Measurements from ENCODE around the gene EVX2.

The EVX2 gene

DNA sequence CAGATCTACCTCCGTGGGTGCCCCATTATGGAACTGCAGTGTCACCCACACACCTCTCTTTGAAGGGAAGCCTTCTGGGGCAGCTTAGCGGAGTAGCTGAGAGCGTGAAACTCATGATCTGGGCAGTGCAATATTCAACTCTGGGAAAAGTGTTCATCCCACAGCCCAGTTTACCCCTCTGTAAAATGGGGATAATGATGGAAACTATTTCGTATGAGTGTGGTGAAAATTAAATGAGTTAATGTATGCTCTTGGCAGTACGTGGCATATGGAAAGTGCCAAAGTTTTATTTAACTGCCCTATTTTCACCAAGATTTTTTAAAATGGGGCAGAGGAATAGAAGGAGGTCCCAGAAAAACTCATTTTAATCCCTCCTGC, 11.5 kb downstream of the EVX2 start:
- DNase-seq (ENCODE audit: low read depth, low spot score) = no peak
- no peaks in the 10 kb centered on the region for H3K27me3 ChIP-seq (ENCODE audit: insufficient read depth, insufficient read length)
- no peaks in the 10 kb centered on the region for H3K36me3 ChIP-seq (ENCODE audit: insufficient read depth, insufficient read length, low read length)
- no peak for TF ChIP-seq YY1 (IDR thresholded peaks at IDR 0.05; ENCODE audit: insufficient read depth, insufficient read length)
- H3K4me1 ChIP-seq (ENCODE audit: insufficient read depth, insufficient read length) = no peaks in the 10 kb centered on the region
- no peak overlapping the region for H3K9ac ChIP-seq (ENCODE audit: insufficient read length, low read depth)
- no peak overlapping the region for H3K4me3 ChIP-seq (ENCODE audit: insufficient read length, low read depth)
- H3K9me3 ChIP-seq (ENCODE audit: insufficient read depth, low read length) = peaks cover 23% of the 10 kb centered on the region; the same call in 1 of the 2 replicates

DNA sequence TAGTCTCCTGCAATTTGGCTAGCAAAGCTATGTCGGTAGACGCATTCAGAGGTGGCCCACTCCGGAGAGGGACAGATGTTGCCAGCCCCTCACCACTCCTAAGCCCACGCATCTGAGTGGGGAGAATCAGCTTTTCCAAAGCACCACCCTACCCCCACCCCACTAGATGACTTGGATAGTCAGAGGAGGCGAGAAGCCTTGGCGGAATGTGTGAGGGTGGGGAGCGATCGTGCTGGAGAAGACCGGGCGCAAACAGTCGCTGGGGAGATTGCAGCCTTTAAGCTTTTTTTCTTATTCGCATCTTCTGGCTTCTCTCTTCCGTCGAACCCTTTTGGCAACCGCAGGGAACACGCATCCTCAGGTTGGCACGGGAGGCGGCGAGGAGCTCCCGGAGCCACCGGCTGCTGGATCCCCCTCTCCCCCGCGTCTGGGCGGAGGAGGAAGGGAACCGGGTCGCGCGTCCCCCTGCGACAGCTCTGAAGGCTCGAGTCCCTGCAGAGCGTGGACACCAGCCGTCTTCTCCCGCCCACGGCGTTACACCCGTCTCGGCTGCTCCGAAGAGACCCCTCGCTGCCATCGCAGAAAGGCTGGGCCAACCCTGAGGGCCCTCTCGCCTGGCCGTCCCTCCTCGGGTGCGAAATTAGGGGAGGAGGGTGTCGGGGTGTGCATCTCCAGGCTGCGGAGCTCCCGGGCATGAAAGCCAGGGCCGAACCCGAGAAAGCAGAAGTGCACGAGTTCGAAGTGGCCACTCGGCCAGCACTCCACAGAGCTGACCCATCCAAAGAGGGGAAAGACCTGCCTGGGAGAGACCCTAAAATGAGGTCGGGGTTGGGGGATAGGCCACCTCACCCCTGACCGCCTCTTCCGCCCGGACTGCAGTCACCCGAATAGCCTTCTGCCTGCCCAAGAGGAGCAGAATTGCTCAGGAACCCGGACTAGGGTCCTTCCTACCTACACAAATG, 12.2 kb downstream of the EVX2 start:
- Histone ChIP-seq H3K9me3 (ENCODE audit: insufficient read depth, low read length) (peaks cover 28% of the 10 kb centered on the region; the same call in 1 of the 2 replicates), H3K4me1 (ENCODE audit: insufficient read depth, insufficient read length) (no peaks in the 10 kb centered on the region), H3K9ac (ENCODE audit: insufficient read length, low read depth) (no peak overlapping the region), H3K4me3 (ENCODE audit: insufficient read length, low read depth) (no peak overlapping the region), H3K36me3 (ENCODE audit: insufficient read depth, insufficient read length, low read length) (no peaks in the 10 kb centered on the region), H3K27me3 (ENCODE audit: insufficient read depth, insufficient read length) (no peaks in the 10 kb centered on the region)
- no peak for DNase-seq (ENCODE audit: low read depth, low spot score)
- TF ChIP-seq YY1 (IDR thresholded peaks at IDR 0.05; ENCODE audit: insufficient read depth, insufficient read length) = no peak
- TF ChIP-seq SUZ12 (IDR thresholded peaks at IDR 0.05; ENCODE audit: extremely low read depth, insufficient read depth, insufficient read length) = no peak
- no peak for TF ChIP-seq ZNF274 (IDR thresholded peaks at IDR 0.05; ENCODE audit: low read depth, low read length)

DNA sequence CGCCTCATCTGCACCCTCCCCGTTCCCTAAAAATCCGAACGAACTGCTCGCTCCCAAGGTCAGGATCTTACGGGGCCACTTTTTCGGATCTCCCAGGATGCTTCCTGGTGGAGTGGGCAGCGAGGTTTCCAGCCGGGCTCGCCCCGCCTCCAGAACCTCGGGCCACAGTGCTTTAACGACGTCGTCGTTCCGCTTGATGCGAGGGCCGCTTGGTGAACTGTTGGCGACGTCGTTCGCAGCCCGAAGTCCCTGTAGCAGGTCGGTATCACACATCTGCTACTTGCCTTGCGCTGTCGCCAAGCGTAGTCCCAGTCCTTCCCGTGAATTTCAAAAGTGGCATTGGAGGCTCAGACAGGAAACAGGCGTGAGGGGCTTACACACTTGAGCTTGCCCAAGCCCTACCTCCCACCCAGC, 15.3 kb downstream of the EVX2 start:
- Histone ChIP-seq H3K9ac (ENCODE audit: insufficient read length, low read depth) (no peak overlapping the region), H3K36me3 (ENCODE audit: insufficient read depth, insufficient read length, low read length) (no peaks in the 10 kb centered on the region), H3K27me3 (ENCODE audit: insufficient read depth, insufficient read length) (no peaks in the 10 kb centered on the region), H3K4me3 (ENCODE audit: insufficient read length, low read depth) (no peak overlapping the region), H3K9me3 (ENCODE audit: insufficient read depth, low read length) (peaks cover 28% of the 10 kb centered on the region; the same call in 1 of the 2 replicates), H3K4me1 (ENCODE audit: insufficient read depth, insufficient read length) (no peaks in the 10 kb centered on the region)
- no peak for DNase-seq (ENCODE audit: low read depth, low spot score)
- TF ChIP-seq SUZ12 (IDR thresholded peaks at IDR 0.05; ENCODE audit: extremely low read depth, insufficient read depth, insufficient read length) (no peak), ZNF274 (IDR thresholded peaks at IDR 0.05; ENCODE audit: low read depth, low read length) (no peak), YY1 (IDR thresholded peaks at IDR 0.05; ENCODE audit: insufficient read depth, insufficient read length) (no peak)

DNA sequence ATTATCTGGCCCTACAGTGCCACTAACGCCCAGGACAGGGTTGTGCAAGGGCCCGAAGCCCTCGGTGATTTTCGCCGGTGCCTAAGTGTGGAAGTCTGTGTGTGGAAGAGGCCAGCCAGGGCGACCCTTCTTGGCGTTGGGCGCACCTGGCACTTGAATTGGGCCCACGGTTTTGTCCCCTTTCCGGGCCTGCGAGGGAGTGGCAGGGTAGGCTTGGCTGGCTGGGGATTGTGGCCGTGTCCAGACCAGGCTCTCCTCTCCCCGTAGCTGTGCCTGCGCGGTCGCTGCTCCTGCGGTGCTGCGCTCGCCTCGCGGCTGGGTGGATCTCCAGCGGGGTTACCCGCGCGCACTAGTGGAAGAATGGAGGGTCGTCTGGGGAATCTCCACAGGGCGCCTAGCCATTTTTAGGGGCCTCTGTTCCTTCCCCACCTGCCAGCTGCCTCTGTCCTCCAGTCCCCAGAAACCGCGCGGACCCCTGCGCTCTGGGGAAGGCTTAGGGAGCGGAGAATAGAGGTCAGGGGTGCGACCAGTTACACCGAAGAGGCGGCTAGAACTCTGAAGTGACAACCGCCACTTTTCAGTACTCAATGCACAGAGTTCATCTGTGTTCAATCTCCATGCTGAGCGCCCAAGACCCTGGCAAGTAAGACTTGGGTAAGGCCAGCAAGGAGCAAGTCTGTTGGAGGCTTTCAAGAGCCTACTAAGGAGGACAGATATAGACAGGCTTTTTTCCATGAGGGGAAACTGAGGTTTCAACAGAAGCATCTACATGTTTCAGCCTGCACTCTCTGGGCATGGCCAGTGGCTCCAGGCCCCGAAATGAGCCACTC, 16.0 kb downstream of the EVX2 start:
- no peak overlapping the region for H3K4me3 ChIP-seq (ENCODE audit: insufficient read length, low read depth)
- DNase-seq (ENCODE audit: low read depth, low spot score) = no peak
- H3K27me3 ChIP-seq (ENCODE audit: insufficient read depth, insufficient read length) = no peaks in the 10 kb centered on the region
- no peak overlapping the region for H3K9ac ChIP-seq (ENCODE audit: insufficient read length, low read depth)
- peaks cover 28% of the 10 kb centered on the region; the same call in 1 of the 2 replicates for H3K9me3 ChIP-seq (ENCODE audit: insufficient read depth, low read length)
- no peaks in the 10 kb centered on the region for H3K36me3 ChIP-seq (ENCODE audit: insufficient read depth, insufficient read length, low read length)
- TF ChIP-seq SUZ12 (IDR thresholded peaks at IDR 0.05; ENCODE audit: extremely low read depth, insufficient read depth, insufficient read length) = no peak
- TF ChIP-seq ZNF274 (IDR thresholded peaks at IDR 0.05; ENCODE audit: low read depth, low read length) = no peak
- TF ChIP-seq YY1 (IDR thresholded peaks at IDR 0.05; ENCODE audit: insufficient read depth, insufficient read length) = no peak
- no peaks in the 10 kb centered on the region for H3K4me1 ChIP-seq (ENCODE audit: insufficient read depth, insufficient read length)

DNA sequence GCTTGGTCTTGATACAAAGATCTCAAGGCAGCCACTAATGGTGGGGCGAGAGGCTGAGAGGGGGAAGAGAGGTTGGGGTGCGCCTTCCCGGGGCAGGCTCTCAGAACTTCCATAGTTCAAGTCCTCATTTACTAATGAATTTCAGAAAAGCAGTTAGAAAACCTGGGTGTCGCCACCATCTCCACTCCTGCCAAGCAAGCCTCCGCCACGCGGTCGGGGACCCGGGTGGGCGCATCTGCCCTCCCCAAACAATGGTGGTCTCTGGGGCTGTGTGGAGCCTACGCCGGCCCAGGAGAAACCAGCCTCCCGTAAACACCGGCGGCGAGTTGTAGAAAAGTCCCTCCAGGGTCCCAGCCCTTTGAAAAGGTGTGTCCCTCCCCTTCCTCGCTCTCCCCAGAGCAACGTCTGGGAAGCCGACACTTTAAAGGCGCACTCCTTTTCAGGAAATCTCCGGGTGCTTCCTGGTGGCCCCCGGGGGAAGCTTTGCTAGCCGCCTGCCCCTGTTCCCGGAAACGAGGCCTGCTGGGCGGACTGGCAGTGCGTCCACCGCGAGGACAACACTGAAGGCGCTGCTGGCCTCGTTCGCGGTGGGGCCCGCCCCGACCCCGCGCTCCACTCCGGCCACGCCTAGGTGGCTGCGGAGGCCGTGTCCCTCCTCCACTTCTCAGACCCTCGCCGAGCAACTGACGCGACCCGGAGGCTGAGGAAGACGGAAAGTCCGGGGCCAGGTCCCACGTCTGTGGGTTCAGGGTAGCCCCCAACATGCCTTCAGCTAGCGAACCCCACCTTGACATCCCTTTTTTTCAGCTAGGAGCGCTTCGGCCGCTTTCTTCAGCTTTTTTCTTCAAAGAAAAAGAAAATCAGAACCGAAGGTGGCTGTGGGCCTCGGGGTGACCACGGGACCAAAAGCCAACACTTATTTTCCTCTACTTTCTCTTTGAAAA, 16.8 kb downstream of the EVX2 start:
- Histone ChIP-seq H3K36me3 (ENCODE audit: insufficient read depth, insufficient read length, low read length) (no peaks in the 10 kb centered on the region), H3K27me3 (ENCODE audit: insufficient read depth, insufficient read length) (no peaks in the 10 kb centered on the region), H3K4me1 (ENCODE audit: insufficient read depth, insufficient read length) (no peaks in the 10 kb centered on the region), H3K9me3 (ENCODE audit: insufficient read depth, low read length) (peaks cover 22% of the 10 kb centered on the region; the same call in 1 of the 2 replicates), H3K4me3 (ENCODE audit: insufficient read length, low read depth) (no peak overlapping the region), H3K9ac (ENCODE audit: insufficient read length, low read depth) (no peak overlapping the region)
- DNase-seq (ENCODE audit: low read depth, low spot score) = no peak
- TF ChIP-seq ZNF274 (IDR thresholded peaks at IDR 0.05; ENCODE audit: low read depth, low read length) (no peak), YY1 (IDR thresholded peaks at IDR 0.05; ENCODE audit: insufficient read depth, insufficient read length) (no peak), SUZ12 (IDR thresholded peaks at IDR 0.05; ENCODE audit: extremely low read depth, insufficient read depth, insufficient read length) (no peak)

DNA sequence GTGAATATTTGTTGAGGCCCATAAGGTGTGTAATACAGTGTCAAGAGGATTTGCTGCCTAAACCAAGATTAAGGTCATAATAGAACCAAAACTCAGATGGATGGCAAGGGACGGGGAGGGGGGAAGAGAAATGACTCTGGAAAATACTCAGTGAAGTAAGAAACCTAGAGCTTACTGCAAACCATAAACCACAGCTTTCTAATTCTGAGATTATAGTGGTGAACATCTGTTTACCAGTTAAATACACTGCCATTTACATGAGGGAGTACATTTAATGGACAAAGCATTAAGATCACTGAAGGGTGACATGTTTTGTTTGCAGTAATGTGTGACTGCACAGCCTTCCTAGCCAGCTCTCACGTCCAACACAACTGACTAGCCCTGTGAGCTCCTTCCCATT, 19.8 kb downstream of the EVX2 start:
- Histone ChIP-seq H3K27me3 (ENCODE audit: insufficient read depth, insufficient read length) (no peaks in the 10 kb centered on the region), H3K4me3 (ENCODE audit: insufficient read length, low read depth) (no peak overlapping the region), H3K9ac (ENCODE audit: insufficient read length, low read depth) (no peak overlapping the region), H3K36me3 (ENCODE audit: insufficient read depth, insufficient read length, low read length) (no peaks in the 10 kb centered on the region), H3K9me3 (ENCODE audit: insufficient read depth, low read length) (peaks cover 22% of the 10 kb centered on the region; the same call in 1 of the 2 replicates), H3K4me1 (ENCODE audit: insufficient read depth, insufficient read length) (no peaks in the 10 kb centered on the region)
- TF ChIP-seq YY1 (IDR thresholded peaks at IDR 0.05; ENCODE audit: insufficient read depth, insufficient read length) (no peak), SUZ12 (IDR thresholded peaks at IDR 0.05; ENCODE audit: extremely low read depth, insufficient read depth, insufficient read length) (no peak), ZNF274 (IDR thresholded peaks at IDR 0.05; ENCODE audit: low read depth, low read length) (no peak)
- DNase-seq (ENCODE audit: low read depth, low spot score) = no peak

Measured in NT2/D1 (cell line).